Mesenchymal stem cell (in vitro differentiated cells and primary cell): ENCODE results near the gene ZGPAT.

ENCODE experiments used
- DNase-seq: peaks from one replicate; pipeline ENCODE4 v3.0.0-alpha.2; 2013
- H2AFZ ChIP-seq: one replicate; pipeline ENCODE4 v1.6.1; 2013; ENCODE audit warnings: low read depth, mild to moderate bottlenecking, control low read depth, inconsistent platforms, low read length, moderate library complexity
- H2AK5ac ChIP-seq: 2 replicates; pipeline ENCODE4 v1.6.1; 2013; ENCODE audit warnings: low read length, moderate library complexity, mild to moderate bottlenecking, inconsistent platforms; ENCODE audit not compliant: severe bottlenecking
- H2BK120ac ChIP-seq: one replicate; pipeline ENCODE4 v1.6.1; 2013; ENCODE audit warnings: low read depth, mild to moderate bottlenecking, inconsistent platforms, low read length, moderate library complexity
- H2BK12ac ChIP-seq, 2 experiments: one replicate each; pipeline ENCODE4 v1.6.1; 2013; ENCODE audit warnings: inconsistent platforms in 2 of 2, low read length in 2 of 2, mild to moderate bottlenecking in 2 of 2, moderate library complexity in 2 of 2, control low read depth in 1 of 2
- H2BK15ac ChIP-seq: one replicate; pipeline ENCODE4 v1.6.1; 2013; ENCODE audit warnings: mild to moderate bottlenecking, low read depth, inconsistent platforms; ENCODE audit not compliant: poor library complexity, severe bottlenecking
- H2BK5ac ChIP-seq: 2 replicates; pipeline ENCODE4 v1.6.1; 2013; ENCODE audit warnings: low read depth, mild to moderate bottlenecking, low read length, control low read depth, inconsistent platforms; ENCODE audit not compliant: poor library complexity, severe bottlenecking
- H3K14ac ChIP-seq, 2 experiments: one replicate each; pipeline ENCODE4 v1.6.1; 2013; ENCODE audit warnings: inconsistent platforms in 2 of 2, low read length in 2 of 2, control low read depth in 1 of 2, mild to moderate bottlenecking in 1 of 2, moderate library complexity in 1 of 2
- H3K18ac ChIP-seq, 2 experiments: one replicate each; pipeline ENCODE4 v1.6.1; 2013; ENCODE audit warnings: inconsistent platforms in 2 of 2, low read length in 2 of 2, control low read depth in 1 of 2, low read depth in 1 of 2, mild to moderate bottlenecking in 1 of 2
- H3K23ac ChIP-seq, 2 experiments: one replicate each; pipeline ENCODE4 v1.6.1; 2013; ENCODE audit warnings: inconsistent platforms in 2 of 2, low read length in 2 of 2, mild to moderate bottlenecking in 2 of 2, moderate library complexity in 2 of 2, control low read depth in 1 of 2
- H3K27ac ChIP-seq: 2 replicates; pipeline ENCODE4 v1.5.1; 2013; ENCODE audit warnings: mild to moderate bottlenecking, moderate library complexity, low read length, control low read depth, inconsistent platforms; ENCODE audit not compliant: poor library complexity, severe bottlenecking
- H3K27me3 ChIP-seq, 2 experiments: 2 replicates each; pipeline versions ENCODE4 v1.6.1 to v1.7.0; 2013; ENCODE audit warnings: low read length in 2 of 2, mild to moderate bottlenecking in 2 of 2, moderate library complexity in 2 of 2, control low read depth in 1 of 2, inconsistent platforms in 1 of 2; ENCODE audit not compliant: control insufficient read depth in 1 of 2, insufficient read depth in 1 of 2
- H3K36me3 ChIP-seq, 2 experiments: 2 replicates each; pipeline versions ENCODE4 v1.6.1 to v1.7.0; 2013; ENCODE audit warnings: low read length in 2 of 2, control low read depth in 1 of 2, inconsistent platforms in 1 of 2, low read depth in 1 of 2, mild to moderate bottlenecking in 1 of 2; ENCODE audit not compliant: insufficient read depth in 2 of 2, control insufficient read depth in 1 of 2
- H3K4ac ChIP-seq, 2 experiments: one replicate each; pipeline ENCODE4 v1.6.1; 2013; ENCODE audit warnings: inconsistent platforms in 2 of 2, low read length in 2 of 2, mild to moderate bottlenecking in 2 of 2, moderate library complexity in 2 of 2, control low read depth in 1 of 2, low read depth in 1 of 2
- H3K4me1 ChIP-seq: 2 replicates; pipeline ENCODE4 v1.6.1; 2013; ENCODE audit warnings: low read depth, low read length, control low read depth; ENCODE audit not compliant: control insufficient read depth, insufficient read depth
- H3K4me2 ChIP-seq: 2 replicates; pipeline ENCODE4 v1.6.1; 2013; ENCODE audit warnings: low read length, mild to moderate bottlenecking, inconsistent platforms; ENCODE audit not compliant: poor library complexity, severe bottlenecking
- H3K4me3 ChIP-seq, 2 experiments: 2 replicates each; pipeline versions ENCODE4 v1.5.1 to v1.7.0; 2013; ENCODE audit warnings: low read length in 2 of 2, mild to moderate bottlenecking in 2 of 2, control low read depth in 1 of 2, low read depth in 1 of 2; ENCODE audit not compliant: insufficient read depth in 1 of 2
- H3K79me1 ChIP-seq: replicated peaks from 2 replicates; pipeline ENCODE4 v1.6.1; 2013; ENCODE audit warnings: mild to moderate bottlenecking, control low read depth, low read length, inconsistent platforms; ENCODE audit not compliant: poor library complexity, severe bottlenecking
- H3K9ac ChIP-seq: 2 replicates; pipeline ENCODE4 v1.7.0; 2013; ENCODE audit warnings: mild to moderate bottlenecking, low read length, moderate library complexity
- H3K9me3 ChIP-seq: 2 replicates; pipeline ENCODE4 v1.7.0; 2013; ENCODE audit warnings: mild to moderate bottlenecking, low read length; ENCODE audit not compliant: control insufficient read depth
- H4K8ac ChIP-seq: one replicate; pipeline ENCODE4 v1.6.1; 2013; ENCODE audit warnings: inconsistent platforms, mild to moderate bottlenecking, low read length, moderate library complexity
- H4K91ac ChIP-seq: one replicate; pipeline ENCODE4 v1.6.1; 2013; ENCODE audit warnings: mild to moderate bottlenecking, low read length, inconsistent platforms
- WGBS: methylation state at CpG from one replicate; pipeline ENCODE4 v1.1.7; 2013; ENCODE audit warnings: mixed read lengths; 5-methylcytosine and 5-hydroxymethylcytosine counted together

Gene ZGPAT

GRCh38 chr20:63734946-63735858, 27.4 kb downstream of the ZGPAT start:
- Histone ChIP-seq H3K14ac (no peak overlapping the region), H2BK5ac (no peak overlapping the region)

GRCh38 chr20:63735859-63736718, 28.2 kb downstream of the ZGPAT start, which contains the start of gene LIME1:
LIME1 (plus strand) TSS chr20:63736664; CDS start chr20:63737550, 886 bp downstream.
- Histone ChIP-seq H3K4me1 (peaks cover 29% of the 10 kb centered on the region), H3K27ac (no peak within 1 kb of the TSS), H3K14ac (no peak within 1 kb of the TSS), H4K91ac (peak within 1 kb of the TSS; percentile 5), H2BK12ac (no peak within 1 kb of the TSS), H2BK15ac (no peak within 1 kb of the TSS), H3K18ac (no peak within 1 kb of the TSS), H3K9ac (no peak within 1 kb of the TSS), H3K23ac (no peak within 1 kb of the TSS), H3K36me3 (peaks cover 44 to 68% of the 10 kb centered on the region in 2 experiments), H4K8ac (no peak within 1 kb of the TSS), H2AFZ (no peak within 1 kb of the TSS), H3K9me3 (no peaks in the 10 kb centered on the region), H3K4ac (no peak within 1 kb of the TSS), H2AK5ac (no peak within 1 kb of the TSS), H3K79me1 (peaks cover 18% of the 10 kb centered on the region), H2BK120ac (no peak within 1 kb of the TSS), H3K4me3 (no peak within 1 kb of the TSS), H2BK5ac (no peak within 1 kb of the TSS), H3K4me2 (no peak within 1 kb of the TSS), H3K27me3 (no peaks in the 10 kb centered on the region)
- 96% methylated on average over 25 of the region's 31 CpGs for WGBS
- no peak for DNase-seq

More at GRCh38 chr20:63734946-63735858, 27.4 kb downstream of the ZGPAT start:
- no peak overlapping the region for H2BK12ac ChIP-seq
- H3K23ac ChIP-seq = no peak overlapping the region
- no peak overlapping the region for H3K27ac ChIP-seq
- no peak overlapping the region for H4K91ac ChIP-seq
- no peak overlapping the region for H3K18ac ChIP-seq
- H3K27me3 ChIP-seq = no peaks in the 10 kb centered on the region
- no peak overlapping the region for H3K4me2 ChIP-seq
- H3K4me1 ChIP-seq = peaks cover 29% of the 10 kb centered on the region
- H2BK120ac ChIP-seq = no peak overlapping the region
- no peaks in the 10 kb centered on the region for H3K9me3 ChIP-seq
- H3K36me3 ChIP-seq = peaks cover 51 to 75% of the 10 kb centered on the region in 2 experiments
- DNase-seq = no peak
- no peak overlapping the region for H4K8ac ChIP-seq
- H2BK15ac ChIP-seq = no peak overlapping the region
- 96% methylated on average over 48 of the region's 48 CpGs for WGBS
- H2AK5ac ChIP-seq = no peak overlapping the region
- peaks cover 22% of the 10 kb centered on the region for H3K79me1 ChIP-seq
- no peak overlapping the region for H3K4ac ChIP-seq
- no peak overlapping the region for H3K9ac ChIP-seq
- H2AFZ ChIP-seq = no peak overlapping the region
- no peak overlapping the region for H3K4me3 ChIP-seq

- no peak for DNase-seq
- peaks cover 40 to 71% of the 10 kb centered on the region in 2 experiments for H3K36me3 ChIP-seq
- H3K4ac ChIP-seq = no peak overlapping the region
- no peak overlapping the region for H3K27ac ChIP-seq
- H3K4me1 ChIP-seq = peaks cover 37% of the 10 kb centered on the region
- no peaks in the 10 kb centered on the region for H3K9me3 ChIP-seq
- no peak overlapping the region for H3K9ac ChIP-seq
- H2AFZ ChIP-seq = no peak overlapping the region
- H3K27me3 ChIP-seq = no peaks in the 10 kb centered on the region
- no peak overlapping the region for H2BK120ac ChIP-seq
- no peak overlapping the region for H4K8ac ChIP-seq
- no peak overlapping the region for H3K14ac ChIP-seq
- no peak overlapping the region for H3K4me3 ChIP-seq
- H2BK5ac ChIP-seq = no peak overlapping the region
- WGBS = 64% methylated on average over 26 of the region's 30 CpGs
- H3K18ac ChIP-seq = no peak overlapping the region
- no peak overlapping the region for H2BK15ac ChIP-seq
- H3K79me1 ChIP-seq = peaks cover 21% of the 10 kb centered on the region
- H2AK5ac ChIP-seq = no peak overlapping the region
- H3K4me2 ChIP-seq = no peak overlapping the region
- H4K91ac ChIP-seq = peak overlapping the region; percentile 5
- no peak overlapping the region for H3K23ac ChIP-seq
- no peak overlapping the region for H2BK12ac ChIP-seq
These were observed 29.3 kb downstream of the ZGPAT start for GRCh38 chr20:63736893-63737694.
